CD4-positive, alpha-beta memory T cell (primary cell): ENCODE measurements around the gene SDF2L1. TPM values are rescaled to one million over a fixed set of nuclear protein-coding genes. Genes with fewer than 3 reads are reported as not detected.
A peak's percentile ranks its signal among the peaks of the same experiment; 100 is the strongest.

Source experiments
- CTCF ChIA-PET: fragments of 350-600 bp; sonication (Branson Sonifier 250); formaldehyde crosslinking; loops from one replicate; lab custom pipeline; 2021; ENCODE audit warnings: inconsistent platforms; ENCODE audit not compliant: partially characterized antibody; lab: Charles Lee
- POLR2A ChIA-PET: fragments of 350-600 bp; sonication (Branson Sonifier 250); formaldehyde crosslinking; loops from one replicate; lab custom pipeline; 2021; ENCODE audit not compliant: partially characterized antibody; lab: Charles Lee
- DNase-seq, 5 donors: peaks; one replicate each; pipeline versions ENCODE4 v3.0.0 to v3.0.0-alpha.2; 2020 to 2022; ENCODE audit warnings: mixed read lengths in 1 of 5
- H3K27ac ChIP-seq: one replicate; pipeline ENCODE4 v1.7.0; 2013; ENCODE audit warnings: low read depth, low read length
- H3K27me3 ChIP-seq: 2 replicates; pipeline ENCODE4 v1.7.0; 2013; ENCODE audit warnings: mild to moderate bottlenecking, low read length, moderate library complexity; ENCODE audit not compliant: insufficient read depth
- H3K36me3 ChIP-seq: 2 replicates; pipeline ENCODE4 v1.7.0; 2013; ENCODE audit warnings: mild to moderate bottlenecking, low read length, moderate library complexity; ENCODE audit not compliant: insufficient read depth
- H3K4me1 ChIP-seq: 2 replicates; pipeline ENCODE4 v1.7.0; 2013; ENCODE audit warnings: mild to moderate bottlenecking, low read length, moderate library complexity; ENCODE audit not compliant: insufficient read depth
- H3K4me3 ChIP-seq, 2 donors: one replicate each; pipeline ENCODE4 v1.7.0; 2013; ENCODE audit warnings: low read length in 2 of 2, mild to moderate bottlenecking in 1 of 2
- H3K9me3 ChIP-seq, 2 donors: one replicate each; pipeline ENCODE4 v1.7.0; 2013; ENCODE audit warnings: low read length in 2 of 2, control low read depth in 1 of 2; ENCODE audit not compliant: control insufficient read depth in 1 of 2
- H3K27ac Mint-ChIP-seq, 7 donors: one replicate each; pipeline ENCODE4 v1.8.0; 2020 to 2021; ENCODE audit warnings: mixed read lengths in 7 of 7, mild to moderate bottlenecking in 6 of 7, inconsistent platforms in 3 of 7, moderate library complexity in 3 of 7
- H3K27me3 Mint-ChIP-seq, 2 donors: one replicate each; pipeline ENCODE4 v1.8.0; 2020 to 2021; ENCODE audit warnings: mixed read lengths in 2 of 2
- H3K36me3 Mint-ChIP-seq, 2 donors: one replicate each; pipeline ENCODE4 v1.8.0; 2020 to 2021; ENCODE audit warnings: mixed read lengths in 2 of 2, inconsistent platforms in 1 of 2, mild to moderate bottlenecking in 1 of 2
- H3K4me1 Mint-ChIP-seq, 4 donors: one replicate each; pipeline ENCODE4 v1.8.0; 2020 to 2021; ENCODE audit warnings: mixed read lengths in 4 of 4, mild to moderate bottlenecking in 1 of 4
- H3K4me3 Mint-ChIP-seq, 8 donors: one replicate each; pipeline ENCODE4 v1.8.0; 2020 to 2021; ENCODE audit warnings: mixed read lengths in 8 of 8, mild to moderate bottlenecking in 7 of 8, moderate library complexity in 6 of 8, inconsistent platforms in 3 of 8
- H3K9me3 Mint-ChIP-seq, 8 donors: one replicate each; pipeline ENCODE4 v1.8.0; 2020 to 2021; ENCODE audit warnings: mixed read lengths in 8 of 8, mild to moderate bottlenecking in 5 of 8, inconsistent platforms in 3 of 8, moderate library complexity in 1 of 8
- intact Hi-C: fragments of 100-400 bp; cut with micrococcal nuclease; formaldehyde crosslinking; loops from one replicate; pipeline ENCODE4 v1.15.1; 2023
- polyA plus RNA-seq, 2 donors: library from polyadenylated mRNA; unstranded; fragments of 300-500 nt; fragmentation: Illumina TruSeq; gene quantifications; one replicate each; pipeline ENCODE4 v1.2.3, GENCODE V29; 2021
- total RNA-seq, 2 experiments: library from RNA; stranded (reverse); gene quantifications; one replicate each; pipeline ENCODE4 v1.2.3, GENCODE V29; 2021

SDF2L1 gene
- total and polyA plus RNA-seq, 4 experiments from 2014 or later, result 39.6 to 99.1 (median 61.2) TPM

DNA sequence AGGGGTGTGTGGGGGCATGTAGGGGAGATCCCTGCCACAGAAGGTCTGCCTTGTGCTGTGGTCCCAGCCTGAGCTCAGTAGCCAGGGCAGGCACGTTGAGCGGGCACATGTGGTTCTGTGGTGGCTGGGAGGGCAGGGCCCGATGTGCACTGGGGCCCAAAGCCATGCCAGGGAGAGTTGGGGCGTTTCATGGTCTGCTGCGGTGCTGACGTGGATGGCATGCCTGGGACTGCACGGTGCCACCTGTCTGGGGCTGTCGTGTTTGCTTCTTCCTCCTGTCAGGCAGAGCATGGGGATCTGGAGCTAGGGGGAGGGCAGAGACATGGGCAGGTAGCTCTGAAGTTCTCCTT lies 43.0 kb downstream of the SDF2L1 start:
- H3K9me3 Mint-ChIP-seq, result no peaks in the 10 kb centered on the region
- Histone ChIP-seq H3K4me3 (no peak overlapping the region), H3K4me1 (no peaks in the 10 kb centered on the region), H3K9me3 (no peaks in the 10 kb centered on the region), H3K27ac (no peak overlapping the region), H3K27me3 (no peaks in the 10 kb centered on the region), H3K36me3 (peaks cover 55% of the 10 kb centered on the region)
- no peaks in the 10 kb centered on the region for H3K27me3 Mint-ChIP-seq
- CTCF ChIA-PET, result no interaction called here
- H3K4me3 Mint-ChIP-seq, result no peak overlapping the region
- no peak for DNase-seq
- intact Hi-C loops, result no loop called here
- peak overlapping the region in 3 of 7 donors; percentile 13 to 79 (median 70) for H3K27ac Mint-ChIP-seq
- POLR2A ChIA-PET, result no interaction called here
- H3K36me3 Mint-ChIP-seq, result peaks cover 23 to 48% of the 10 kb centered on the region in 2 donors
- peaks cover 0 to 6% (median 3%) of the 10 kb centered on the region in 4 donors for H3K4me1 Mint-ChIP-seq

DNA sequence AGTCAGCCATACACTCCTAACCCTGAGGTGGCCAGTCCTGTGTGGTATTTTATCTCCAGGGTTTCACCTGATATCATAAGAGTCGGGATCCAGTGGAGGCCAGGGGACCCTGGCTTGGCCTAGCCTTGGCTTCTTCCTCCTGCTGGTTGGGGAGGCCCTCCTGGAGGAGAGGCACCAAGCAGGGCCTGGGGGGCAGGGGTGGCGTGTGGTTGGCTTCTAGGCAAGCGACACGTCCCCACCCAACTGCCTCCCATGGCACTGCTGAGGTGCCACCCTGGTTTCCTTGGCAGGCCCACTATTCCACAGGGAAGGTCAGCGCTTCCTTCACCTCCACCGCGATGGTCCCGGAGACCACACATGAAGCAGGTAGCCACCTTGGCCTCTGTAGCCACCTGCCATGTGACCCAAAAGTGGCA lies 44.1 kb downstream of the SDF2L1 start:
- Histone ChIP-seq H3K4me3 (no peak overlapping the region), H3K9me3 (no peaks in the 10 kb centered on the region), H3K27me3 (no peaks in the 10 kb centered on the region), H3K4me1 (no peaks in the 10 kb centered on the region), H3K27ac (no peak overlapping the region), H3K36me3 (peaks cover 51% of the 10 kb centered on the region)
- H3K9me3 Mint-ChIP-seq, result no peaks in the 10 kb centered on the region
- ChIA-PET POLR2A (no interaction called here), CTCF (no interaction called here)
- no peak overlapping the region for H3K4me3 Mint-ChIP-seq
- peak overlapping the region in 1 of 7 donors; percentile 41 for H3K27ac Mint-ChIP-seq
- intact Hi-C loops, result no loop called here
- peaks cover 28 to 49% of the 10 kb centered on the region in 2 donors for H3K36me3 Mint-ChIP-seq
- H3K4me1 Mint-ChIP-seq, result peaks cover 0 to 11% (median 6%) of the 10 kb centered on the region in 4 donors
- no peaks in the 10 kb centered on the region for H3K27me3 Mint-ChIP-seq
- DNase-seq, result no peak

DNA sequence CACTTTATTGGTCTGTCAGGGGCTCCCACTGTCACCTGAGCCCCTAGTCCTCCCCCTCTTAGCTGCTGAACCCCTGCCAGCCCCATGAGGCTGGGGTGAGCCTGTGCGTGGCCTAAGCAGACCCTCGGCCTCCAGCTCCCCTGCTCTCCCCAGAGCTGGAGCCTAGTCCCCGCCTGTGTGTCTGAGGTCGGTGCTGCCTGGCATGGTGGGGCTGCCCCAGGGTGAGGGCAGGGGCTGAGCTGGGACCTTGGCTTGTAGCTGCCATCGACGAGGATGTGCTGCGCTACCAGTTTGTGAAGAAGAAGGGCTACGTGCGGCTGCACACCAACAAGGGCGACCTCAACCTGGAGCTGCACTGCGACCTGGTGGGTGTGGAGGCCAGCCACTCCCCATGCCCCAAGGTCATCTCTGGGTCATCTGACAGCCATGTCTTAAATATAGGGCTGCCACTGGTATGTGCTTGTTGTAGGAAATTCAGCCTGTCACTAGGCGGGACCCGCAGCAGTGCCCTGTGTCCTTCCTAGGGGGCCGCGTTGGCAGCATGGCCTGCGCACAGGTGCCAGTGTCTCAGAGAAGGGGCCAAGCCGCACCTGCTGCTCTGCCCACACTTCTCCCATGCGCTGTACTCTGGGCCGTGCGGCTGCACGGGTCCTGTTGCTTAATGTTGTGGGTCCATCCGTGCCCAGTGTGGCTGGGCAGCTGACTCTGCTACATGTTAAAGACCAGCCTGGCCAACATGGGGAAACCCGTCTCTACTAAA lies 44.7 kb downstream of the SDF2L1 start:
- H3K9me3 Mint-ChIP-seq, result no peaks in the 10 kb centered on the region
- no peaks in the 10 kb centered on the region for H3K27me3 Mint-ChIP-seq
- ChIA-PET POLR2A (no interaction called here), CTCF (no interaction called here)
- Histone ChIP-seq H3K27me3 (no peaks in the 10 kb centered on the region), H3K4me3 (no peak overlapping the region), H3K4me1 (no peaks in the 10 kb centered on the region), H3K27ac (no peak overlapping the region), H3K36me3 (peaks cover 51% of the 10 kb centered on the region), H3K9me3 (no peaks in the 10 kb centered on the region)
- no peak overlapping the region for H3K4me3 Mint-ChIP-seq
- intact Hi-C loops, result no loop called here
- H3K27ac Mint-ChIP-seq, result no peak overlapping the region
- no peak for DNase-seq
- peaks cover 31 to 49% of the 10 kb centered on the region in 2 donors for H3K36me3 Mint-ChIP-seq
- peaks cover 0 to 11% (median 6%) of the 10 kb centered on the region in 4 donors for H3K4me1 Mint-ChIP-seq

DNA sequence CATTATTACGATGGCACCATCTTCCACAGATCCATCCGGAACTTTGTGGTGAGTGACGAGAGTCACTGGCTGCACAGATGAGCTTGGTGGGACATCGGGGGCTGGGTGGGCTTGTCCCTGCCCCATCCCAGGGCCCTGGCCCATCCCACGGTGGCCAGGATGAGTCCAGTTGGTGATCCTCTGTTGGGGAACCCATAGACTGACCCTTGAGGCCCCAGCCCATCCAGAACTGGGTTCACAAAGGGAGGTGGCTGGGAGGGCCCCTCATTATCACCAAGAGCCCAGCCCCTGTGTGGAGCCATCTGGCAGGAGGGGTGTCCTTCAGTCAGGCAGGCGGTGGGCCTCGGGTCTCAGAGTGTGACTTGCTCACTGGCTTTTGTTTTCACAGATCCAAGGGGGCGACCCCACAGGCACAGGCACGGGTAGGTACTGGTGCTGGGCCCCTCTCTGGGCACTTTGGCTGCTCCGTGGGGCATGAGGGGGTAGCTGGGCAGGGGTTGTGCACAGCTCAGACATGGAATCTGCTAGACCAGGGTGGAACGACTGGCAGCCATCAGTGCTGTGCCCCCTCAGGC lies 45.7 kb downstream of the SDF2L1 start:
- H3K4me1 ChIP-seq, result no peaks in the 10 kb centered on the region
- no peak overlapping the region for H3K27ac ChIP-seq
- no peaks in the 10 kb centered on the region for H3K27me3 Mint-ChIP-seq
- H3K9me3 Mint-ChIP-seq, result no peaks in the 10 kb centered on the region
- H3K4me1 Mint-ChIP-seq, result peaks cover 0 to 11% (median 6%) of the 10 kb centered on the region in 4 donors
- ChIA-PET POLR2A (no interaction called here), CTCF (no interaction called here)
- intact Hi-C loops, result no loop called here
- H3K36me3 Mint-ChIP-seq, result peaks cover 32 to 47% of the 10 kb centered on the region in 2 donors
- no peak overlapping the region for H3K4me3 ChIP-seq
- H3K27me3 ChIP-seq, result no peaks in the 10 kb centered on the region
- H3K9me3 ChIP-seq, result no peaks in the 10 kb centered on the region
- no peak for DNase-seq
- peaks cover 43% of the 10 kb centered on the region for H3K36me3 ChIP-seq
- H3K27ac Mint-ChIP-seq, result peak overlapping the region in 1 of 7 donors; percentile 17
- H3K4me3 Mint-ChIP-seq, result no peak overlapping the region

DNA sequence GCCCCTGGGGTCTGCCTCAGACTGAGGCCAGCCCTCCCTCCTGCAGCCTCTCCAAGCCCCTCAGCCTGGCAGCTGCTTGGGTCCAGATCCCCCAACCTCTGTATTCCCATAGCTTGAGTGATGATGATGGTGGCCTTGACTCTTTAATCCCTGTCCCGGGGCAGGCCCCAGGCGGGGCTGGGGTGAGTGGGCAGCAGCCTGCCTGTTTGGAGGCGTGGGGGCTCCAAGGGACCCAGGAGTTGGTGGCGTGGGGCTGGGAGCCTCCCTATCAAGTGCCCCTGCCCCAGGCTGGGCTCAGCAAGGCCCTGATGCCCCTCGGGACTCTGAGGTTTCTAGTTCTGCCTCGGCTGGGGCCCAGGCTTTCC lies 46.2 kb downstream of the SDF2L1 start:
- Histone ChIP-seq H3K36me3 (peaks cover 39% of the 10 kb centered on the region), H3K4me3 (no peak overlapping the region), H3K9me3 (no peaks in the 10 kb centered on the region), H3K27me3 (no peaks in the 10 kb centered on the region), H3K27ac (no peak overlapping the region), H3K4me1 (no peaks in the 10 kb centered on the region)
- intact Hi-C loops, result no loop called here
- Mint-ChIP-seq H3K27ac (no peak overlapping the region), H3K27me3 (no peaks in the 10 kb centered on the region), H3K4me3 (no peak overlapping the region), H3K9me3 (no peaks in the 10 kb centered on the region), H3K4me1 (peaks cover 0 to 11% (median 6%) of the 10 kb centered on the region in 4 donors), H3K36me3 (peaks cover 29 to 44% of the 10 kb centered on the region in 2 donors)
- CTCF ChIA-PET, result no interaction called here
- POLR2A ChIA-PET, result no interaction called here
- no peak for DNase-seq

DNA sequence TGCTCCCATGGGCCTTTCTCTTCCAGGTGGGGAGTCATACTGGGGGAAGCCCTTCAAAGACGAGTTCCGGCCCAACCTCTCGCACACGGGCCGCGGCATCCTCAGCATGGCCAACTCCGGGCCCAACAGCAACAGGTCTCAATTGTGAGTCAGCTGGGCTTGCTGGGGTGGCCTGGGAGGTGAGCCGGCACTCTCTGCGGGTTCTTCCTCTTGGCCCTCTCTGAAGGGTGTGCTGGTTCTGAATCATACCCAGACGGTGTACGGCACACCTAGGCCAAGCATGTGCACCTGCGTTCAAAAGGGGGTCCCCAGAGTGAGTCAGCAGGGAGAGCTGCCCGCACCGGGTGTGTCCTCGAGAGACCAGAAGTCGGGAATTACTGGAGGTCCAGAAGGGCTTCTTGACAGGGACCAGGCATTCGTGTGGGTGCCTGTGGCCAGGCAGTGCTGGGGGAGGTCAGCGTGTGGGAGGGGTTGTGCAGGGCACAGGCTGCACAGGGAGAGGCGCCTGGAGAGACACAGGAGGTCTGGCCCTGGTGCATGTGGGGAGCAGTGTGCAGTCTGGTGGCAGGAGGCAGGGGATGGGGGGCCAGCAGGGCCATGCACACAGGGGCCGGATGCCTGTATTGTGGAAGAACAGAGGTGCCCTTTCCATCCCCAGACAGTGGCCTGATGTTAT lies 46.7 kb downstream of the SDF2L1 start:
- peaks cover 41% of the 10 kb centered on the region for H3K36me3 ChIP-seq
- ChIA-PET POLR2A (no interaction called here), CTCF (no interaction called here)
- H3K4me1 Mint-ChIP-seq, result peaks cover 0 to 11% (median 6%) of the 10 kb centered on the region in 4 donors
- no peak overlapping the region for H3K4me3 Mint-ChIP-seq
- no peaks in the 10 kb centered on the region for H3K27me3 ChIP-seq
- H3K36me3 Mint-ChIP-seq, result peaks cover 27 to 41% of the 10 kb centered on the region in 2 donors
- H3K27ac ChIP-seq, result no peak overlapping the region
- H3K27me3 Mint-ChIP-seq, result no peaks in the 10 kb centered on the region
- intact Hi-C loops, result no loop called here
- H3K9me3 ChIP-seq, result no peaks in the 10 kb centered on the region
- H3K4me3 ChIP-seq, result no peak overlapping the region
- no peaks in the 10 kb centered on the region for H3K9me3 Mint-ChIP-seq
- no peaks in the 10 kb centered on the region for H3K4me1 ChIP-seq
- H3K27ac Mint-ChIP-seq, result peak overlapping the region in 5 of 7 donors; percentile 13 to 85 (median 59)
- DNase-seq, result no peak

DNA sequence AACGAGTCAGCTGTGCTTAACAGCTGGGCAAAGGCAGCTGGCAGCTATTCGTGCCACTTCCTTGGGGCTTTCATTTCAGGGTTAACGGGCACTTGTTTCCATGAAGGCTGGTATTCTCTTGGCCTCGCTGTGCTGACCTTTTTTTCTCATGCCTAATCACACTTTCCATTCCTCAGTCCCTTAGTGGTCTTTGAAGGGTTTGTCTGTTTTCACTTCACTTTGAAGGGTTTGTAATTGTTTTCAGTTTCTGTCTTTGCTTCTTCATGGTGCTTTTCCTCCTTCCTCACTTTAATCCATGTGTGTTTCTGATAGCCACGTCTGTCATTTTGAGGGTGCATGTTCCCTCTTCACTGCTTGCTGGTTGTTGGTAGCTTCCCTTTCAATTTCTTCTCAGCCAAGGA lies 48.3 kb downstream of the SDF2L1 start:
- Mint-ChIP-seq H3K4me1 (peaks cover 0 to 11% (median 6%) of the 10 kb centered on the region in 4 donors), H3K4me3 (no peak overlapping the region), H3K27me3 (no peaks in the 10 kb centered on the region), H3K9me3 (no peaks in the 10 kb centered on the region), H3K27ac (peak overlapping the region in 6 of 7 donors; percentile 61 to 89 (median 77)), H3K36me3 (peaks cover 26 to 39% of the 10 kb centered on the region in 2 donors)
- Histone ChIP-seq H3K4me3 (no peak overlapping the region), H3K9me3 (no peaks in the 10 kb centered on the region), H3K27ac (no peak overlapping the region), H3K4me1 (no peaks in the 10 kb centered on the region), H3K36me3 (peaks cover 45% of the 10 kb centered on the region), H3K27me3 (no peaks in the 10 kb centered on the region)
- POLR2A ChIA-PET, result no interaction called here
- CTCF ChIA-PET, result no interaction called here
- DNase-seq, result no peak
- intact Hi-C loops, result no loop called here
